ENCODE data around the gene CDC6.

Gene CDC6

DNA sequence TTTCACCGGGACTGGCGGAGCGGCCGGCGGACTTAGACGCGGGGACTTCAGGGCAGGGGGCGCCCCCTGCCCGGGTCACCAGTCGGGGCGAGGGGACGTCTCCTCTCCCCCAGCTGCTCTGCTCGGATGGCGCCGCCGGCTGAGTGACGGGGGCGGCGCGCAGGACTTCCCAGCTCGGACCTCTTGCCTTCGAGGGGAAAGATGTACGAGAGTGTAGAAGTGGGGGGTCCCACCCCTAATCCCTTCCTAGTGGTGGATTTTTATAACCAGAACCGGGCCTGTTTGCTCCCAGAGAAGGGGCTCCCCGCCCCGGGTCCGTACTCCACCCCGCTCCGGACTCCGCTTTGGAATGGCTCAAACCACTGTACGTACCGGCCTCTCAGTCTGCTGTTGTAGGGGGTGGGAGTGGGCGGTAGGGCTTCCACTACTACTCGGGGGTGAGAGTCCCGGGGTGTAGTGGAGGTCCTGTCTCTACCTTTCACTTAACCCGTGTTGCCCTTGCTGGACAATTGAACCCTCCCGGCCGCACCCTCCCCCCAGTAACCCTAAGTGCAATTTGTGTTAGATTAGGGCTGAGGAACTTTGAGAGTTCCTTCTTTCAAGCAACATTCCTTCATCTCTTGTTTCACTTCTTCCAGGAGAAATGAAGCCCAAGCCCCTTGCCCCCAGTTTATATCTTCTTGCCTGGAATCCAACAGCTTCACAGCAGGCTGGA is 55.0 kb downstream of the CDC6 start:
- no peak for DNase-seq

GRCh38 chr17:40343219-40344119 is 55.8 kb downstream of the CDC6 start:
- no peak for DNase-seq

DNA sequence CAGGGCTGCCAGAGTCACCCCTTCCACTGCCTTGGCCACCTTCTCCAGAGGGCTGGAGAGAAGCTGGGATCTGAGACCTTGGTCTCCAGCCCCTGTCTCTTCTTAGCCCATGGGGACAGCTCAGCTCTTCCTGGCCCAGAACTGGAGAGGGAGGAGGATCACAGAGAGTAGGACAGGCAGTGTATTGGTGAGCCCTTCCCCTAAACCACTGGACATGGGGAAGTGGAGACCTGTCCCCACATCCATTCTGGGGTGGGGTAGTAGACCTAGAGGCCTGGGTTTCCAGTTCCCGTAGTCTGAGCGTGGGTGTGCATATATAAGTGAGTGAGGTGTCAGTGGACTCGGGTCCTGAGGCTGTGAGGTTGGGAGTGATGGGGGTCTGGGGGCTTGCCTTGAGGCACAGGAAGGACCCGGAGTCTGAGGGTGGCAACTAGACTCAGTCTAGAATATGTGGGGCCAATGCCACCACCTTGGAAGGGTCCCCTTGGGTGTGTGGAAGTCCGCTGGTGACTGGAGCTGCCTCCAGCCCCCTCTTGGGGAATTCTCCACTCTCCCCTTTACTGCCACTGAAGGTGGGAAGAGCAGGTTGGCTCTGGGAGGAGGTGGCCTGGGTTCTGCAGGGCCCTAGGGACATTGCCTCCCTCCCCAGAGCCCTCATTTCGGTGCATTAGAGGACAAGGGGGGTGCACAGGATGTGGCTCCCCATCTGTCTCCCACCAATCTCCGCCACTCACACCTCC is 56.9 kb downstream of the CDC6 start:
- DNase-seq = no peak

DNA sequence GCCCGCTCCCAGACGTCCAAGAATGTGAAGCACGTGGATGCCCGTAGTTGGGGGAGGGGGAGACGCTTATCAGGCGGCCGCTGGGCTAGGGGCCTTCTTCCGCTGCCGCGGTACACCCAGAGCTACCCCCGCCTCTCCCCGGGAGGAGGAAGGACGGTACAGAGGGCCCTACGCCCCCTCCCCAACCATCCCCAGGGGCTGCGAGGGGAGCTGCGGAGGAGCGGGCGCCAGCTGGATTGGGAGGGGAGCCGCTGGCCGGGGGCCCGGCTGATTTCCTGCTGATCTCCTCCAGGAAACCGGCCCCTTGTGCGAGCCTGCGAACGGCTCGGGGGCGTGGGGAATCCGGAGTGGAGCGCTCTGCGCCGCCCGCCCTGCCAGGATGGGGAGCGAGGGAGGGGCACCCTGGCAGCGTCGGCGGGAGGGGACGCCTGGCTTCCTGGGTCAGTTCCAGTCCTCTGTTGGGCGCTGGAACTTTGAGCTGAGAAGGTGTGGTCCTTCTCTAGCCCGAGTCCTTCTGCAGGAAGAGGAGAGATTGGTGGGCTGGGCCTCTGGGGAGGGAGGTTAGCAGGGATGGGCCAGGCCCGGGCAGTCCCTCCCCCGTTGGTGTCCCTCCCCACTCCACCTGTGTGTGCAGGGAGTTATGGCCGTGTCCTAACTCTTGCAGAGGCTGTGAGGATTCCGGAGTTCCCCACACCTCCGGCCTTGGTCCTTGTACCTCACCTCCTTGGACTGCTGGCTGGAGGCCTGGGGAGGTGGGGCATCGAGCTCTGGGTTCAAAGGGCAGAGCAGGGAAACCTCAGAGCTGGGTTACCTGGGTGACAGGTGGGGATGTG is 57.7 kb downstream of the CDC6 start:
- DNase-seq = peak; percentile 69

- no peak for DNase-seq
These were observed 58.5 kb downstream of the CDC6 start for GRCh38 chr17:40345994-40346764.

- no peak for DNase-seq
These were observed 59.1 kb downstream of the CDC6 start for GRCh38 chr17:40346765-40347158.

GRCh38 chr17:40347319-40348135 is 59.8 kb downstream of the CDC6 start:
- no peak for DNase-seq

GRCh38 chr17:40348136-40348504 is 60.4 kb downstream of the CDC6 start:
- no peak for DNase-seq

- no peak for DNase-seq
These were observed 61.1 kb downstream of the CDC6 start for GRCh38 chr17:40348562-40349476.

GRCh38 chr17:40349477-40349894 is 61.8 kb downstream of the CDC6 start:
- no peak for DNase-seq

DNA sequence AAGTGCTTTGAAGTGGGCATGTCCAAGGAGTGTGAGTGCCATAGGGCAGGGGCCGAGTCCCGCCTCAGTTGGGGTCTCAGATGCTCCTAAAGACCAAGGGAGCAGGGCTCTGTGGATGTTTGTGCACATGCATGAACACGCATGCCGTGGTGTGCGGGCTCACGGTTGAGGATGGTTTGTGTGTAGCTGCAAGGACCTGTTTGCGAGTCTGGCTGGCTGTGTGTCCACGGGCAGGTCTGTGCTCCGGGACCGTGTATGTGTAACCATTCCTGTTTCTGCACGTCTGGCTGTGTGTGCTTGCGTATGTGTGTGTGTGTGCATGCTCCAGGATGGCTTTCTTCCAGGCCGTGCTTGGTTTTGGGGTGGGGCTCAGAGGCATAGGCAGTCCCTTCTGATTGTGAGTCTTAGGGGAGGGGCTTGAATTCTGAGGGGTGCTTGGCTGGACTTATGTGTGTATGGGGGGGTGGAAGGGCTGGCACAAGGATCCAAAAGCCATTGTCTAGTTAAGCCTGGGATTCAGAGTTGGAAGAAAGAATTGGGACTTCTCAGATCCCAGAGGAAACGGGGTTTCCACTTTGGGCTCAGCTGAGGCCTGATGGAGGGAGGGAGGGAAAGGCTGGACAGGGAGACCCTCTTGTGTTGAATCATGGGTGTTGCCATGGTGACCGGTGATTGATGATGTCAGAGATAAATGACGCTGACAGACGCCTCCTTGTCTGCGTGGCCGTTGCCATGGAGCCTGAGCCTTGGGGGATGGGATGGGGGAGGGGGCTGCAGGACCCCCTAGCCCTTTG is 62.4 kb downstream of the CDC6 start:
- DNase-seq = no peak

GRCh38 chr17:40350689-40351358 is 63.1 kb downstream of the CDC6 start:
- no peak for DNase-seq

- no peak for DNase-seq
These were observed 63.9 kb downstream of the CDC6 start for GRCh38 chr17:40351359-40352236.

GRCh38 chr17:40352237-40352778 is 64.6 kb downstream of the CDC6 start:
- no peak for DNase-seq

GRCh38 chr17:40352779-40353394 is 65.2 kb downstream of the CDC6 start:
- DNase-seq = no peak

Measured in activated CD8-positive, alpha-beta memory T cell treated with anti-CD3 and anti-CD28 coated beads, Interleukin-2, amount 50 U/mL, for 48 hours (primary cell).